GM12878 (cell line): ENCODE results near the gene LRRC15. TPM values are rescaled to one million over a fixed set of nuclear protein-coding genes. Genes with fewer than 3 reads are reported as not detected.

ENCODE experiments used
- ATAC-seq: fragments of 200-7000 bp; cut with Tn5 transposase; 3 replicates; pipeline ENCODE4 v1.9.1; 2020; ENCODE audit warnings: mild to moderate bottlenecking, moderate library complexity
- BruUV-seq: library from RNA; stranded (reverse); fragments of 400-500 nt; replicated peaks from 2 replicates; lab custom pipeline; 2021; lab: Mats Ljungman, UMichigan
- CTCF ChIA-PET: fragments of 300-600 bp; sonication (Branson Sonifier 250); formaldehyde crosslinking; extraction: SDS; loops from one replicate; lab custom pipeline; 2021; ENCODE audit warnings: inconsistent platforms; lab: Yijun Ruan, JAX
- POLR2A ChIA-PET: fragments of 350-600 bp; formaldehyde crosslinking; extraction: SDS; loops from one replicate; lab custom pipeline; 2021; ENCODE audit warnings: inconsistent platforms; lab: Charles Lee
- RAD21 ChIA-PET: fragments of 300-600 bp; sonication (Branson Sonifier 250); formaldehyde crosslinking; loops from one replicate; lab custom pipeline; 2023; ENCODE audit warnings: antibody characterized with exemption; ENCODE audit not compliant: unreplicated experiment; lab: Charles Lee
- SMC1A ChIA-PET: fragments of 300-600 bp; sonication (Branson Sonifier 250); formaldehyde crosslinking; loops from one replicate; lab custom pipeline; 2023; ENCODE audit not compliant: unreplicated experiment, uncharacterized antibody; lab: Charles Lee
- DNase-seq: peaks from one replicate; pipeline ENCODE4 v3.0.0-alpha.2; 2011; ENCODE audit warnings: low read depth, low spot score
- FAIRE-seq: peaks from 3 replicates; lab custom pipeline; 2011; peaks lifted over from hg19 to GRCh38; lab: Jason Lieb, UNC
- H2AFZ ChIP-seq: 2 replicates; pipeline ENCODE4 v1.6.0; 2011; ENCODE audit warnings: low read depth, low read length, control low read depth; ENCODE audit not compliant: control insufficient read depth
- H3K27ac ChIP-seq: 2 replicates; pipeline ENCODE4 v1.5.1; 2011; ENCODE audit warnings: control low read depth; ENCODE audit not compliant: control insufficient read depth, insufficient read depth
- H3K27me3 ChIP-seq, 2 experiments: replicated peaks in 1 of 2; 2 replicates each; pipeline versions ENCODE4 v1.6.0 to v1.6.1; 2011; ENCODE audit warnings: low read length in 1 of 2; ENCODE audit not compliant: control insufficient read depth in 2 of 2, insufficient read depth in 2 of 2
- H3K36me3 ChIP-seq, 2 experiments: 2 replicates each; pipeline ENCODE4 v1.5.1; 2011; ENCODE audit warnings: low read length in 1 of 2; ENCODE audit not compliant: control insufficient read depth in 2 of 2, insufficient read depth in 2 of 2
- H3K4me1 ChIP-seq: 2 replicates; pipeline ENCODE4 v1.6.1; 2011; ENCODE audit warnings: mild to moderate bottlenecking, low read length, moderate library complexity, mixed read lengths; ENCODE audit not compliant: control insufficient read depth, insufficient read depth
- H3K4me2 ChIP-seq: 2 replicates; pipeline ENCODE4 v1.6.0; 2011; ENCODE audit warnings: control low read depth; ENCODE audit not compliant: control insufficient read depth, insufficient read depth
- H3K4me3 ChIP-seq: fragments of 200-600 bp; sonication (generic); 2 replicates; pipeline ENCODE4 v1.5.1; 2016
- H3K79me2 ChIP-seq: 2 replicates; pipeline ENCODE4 v1.6.0; 2011; ENCODE audit warnings: low read length; ENCODE audit not compliant: control insufficient read depth, insufficient read depth
- H3K9ac ChIP-seq: 2 replicates; pipeline ENCODE4 v1.8.0; 2011; ENCODE audit warnings: low read length, control low read depth, mixed read lengths; ENCODE audit not compliant: control insufficient read depth, insufficient read depth
- H3K9me3 ChIP-seq: replicated peaks from 3 replicates; pipeline ENCODE4 v1.5.1; 2011; ENCODE audit warnings: mild to moderate bottlenecking, low read length; ENCODE audit not compliant: control insufficient read depth, insufficient read depth
- H4K20me1 ChIP-seq: 2 replicates; pipeline ENCODE4 v1.6.0; 2011; ENCODE audit not compliant: control insufficient read depth, insufficient read depth
- CBX5 ChIP-seq: sonication (generic); IDR thresholded peaks from 2 replicates; pipeline ENCODE4 v1.6.1; 2016; ENCODE audit warnings: low read depth, moderate library complexity, mild to moderate bottlenecking, inconsistent platforms
- CHD1 ChIP-seq: IDR thresholded peaks from 2 replicates; pipeline ENCODE4 v1.6.1; 2012; ENCODE audit warnings: low read depth, low read length, improper control_type of control experiment
- SUPT20H ChIP-seq: IDR thresholded peaks from 2 replicates; pipeline ENCODE4 v1.6.1; 2011; ENCODE audit warnings: low read depth, mild to moderate bottlenecking, low read length, moderate library complexity, borderline replicate concordance; ENCODE audit not compliant: control insufficient read depth
- ZZZ3 ChIP-seq: IDR thresholded peaks from 2 replicates; pipeline ENCODE4 v1.6.1; 2011; ENCODE audit warnings: low read depth; ENCODE audit not compliant: control insufficient read depth, insufficient read length
- WGBS: methylation state at CpG from one replicate; pipeline ENCODE4 v1.1.6; 2016; ENCODE audit warnings: low lambda C conversion rate; ENCODE audit not compliant: insufficient replicate concordance, insufficient coverage; ENCODE audit errors: missing lambda C conversion rate; 5-methylcytosine and 5-hydroxymethylcytosine counted together
- in situ Hi-C: fragments of 300-500 bp; cut with MboI; formaldehyde crosslinking; loops from 9 replicates; pipeline ENCODE4 v1.14.3; 2018; ENCODE audit warnings: mixed read lengths
- intact Hi-C: fragments of 100-400 bp; cut with micrococcal nuclease; formaldehyde crosslinking; loops from one replicate; pipeline ENCODE4 v1.14.2; 2022; ENCODE audit not compliant: unreplicated experiment
- polyA plus RNA-seq, 11 experiments: library from polyadenylated mRNA; depleted of rRNA in 4 of 11; unstranded in 6 of 11; stranded (reverse) in 5 of 11; fragments of >200 nt; fragmentation: Nextera tagmentation in 4 of 11; fragmentation: Illumina TruSeq in 1 of 11; extraction: Ambion mirVana in 4 of 11; extraction: Trizol in 1 of 11; gene quantifications; 1 replicate in 1 of 11; 2 replicates in 10 of 11; pipeline versions ENCODE4 v1.2.1 to v1.2.3, GENCODE V29; 2011 to 2016; ENCODE audit warnings: inconsistent platforms in 2 of 11, missing spikeins in 2 of 11, low read depth in 1 of 11
- total RNA-seq, 4 experiments: library from RNA; depleted of rRNA in 3 of 4; stranded (reverse); fragments of >200 nt in 3 of 4; fragmentation: Illumina TruSeq in 1 of 4; extraction: Trizol in 1 of 4; gene quantifications; 2 replicates each; pipeline versions ENCODE4 v1.2.1 to v1.2.3, GENCODE V29; 2013 to 2021
- TF ChIP-seq, protein P1 (sequence below): fragments of 450-650 bp; formaldehyde crosslinking; IDR thresholded peaks from 2 replicates; pipeline ENCODE4 v1.4.0; 2020; ENCODE audit warnings: mild to moderate bottlenecking, moderate library complexity
- TF ChIP-seq, protein P2 (sequence below): fragments of 450-650 bp; IDR thresholded peaks from 2 replicates; pipeline ENCODE4 v1.6.1; 2017; ENCODE audit warnings: borderline replicate concordance

LRRC15 gene
- total and polyA plus RNA-seq, 10 of the 15 experiments (the other 5 are each of a cell fraction or from before 2014, with no cell fraction given): not detected

DNA sequence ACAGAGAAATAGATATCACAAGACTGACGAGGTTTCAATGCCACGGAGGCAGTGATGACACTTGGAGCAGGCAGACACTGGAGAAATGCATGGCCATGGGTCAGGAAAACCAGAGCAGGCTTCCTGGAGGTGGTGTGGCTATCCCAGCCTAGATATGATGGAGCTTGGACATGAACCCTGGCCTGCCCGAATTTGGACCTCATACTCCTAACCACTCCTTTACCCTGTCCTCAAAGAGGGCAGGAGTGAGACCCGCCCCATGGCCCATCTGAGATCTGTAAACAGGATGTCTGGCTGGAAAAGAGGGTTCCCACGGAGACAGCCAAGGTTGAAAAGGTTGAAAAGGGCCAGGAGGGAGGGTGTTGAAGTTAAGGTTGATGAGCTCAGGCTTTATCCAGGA is 49.4 kb downstream of the LRRC15 start:
- no peaks in the 10 kb centered on the region for H4K20me1 ChIP-seq
- peaks cover 11% of the 10 kb centered on the region; the same call in 1 of the 3 replicates for H3K9me3 ChIP-seq
- in situ Hi-C loops: no loop called here
- SMC1A ChIA-PET: no interaction called here
- POLR2A ChIA-PET: no interaction called here
- DNase-seq: no peak
- H3K79me2 ChIP-seq: no peaks in the 10 kb centered on the region
- H3K4me3 ChIP-seq: no peak overlapping the region
- no peak overlapping the region for H3K27ac ChIP-seq
- no peaks in the 10 kb centered on the region for H3K36me3 ChIP-seq
- FAIRE-seq: no peak
- no peak overlapping the region for H3K9ac ChIP-seq
- H2AFZ ChIP-seq: no peak overlapping the region
- 15% methylated on average over 5 of the region's 5 CpGs for WGBS
- RAD21 ChIA-PET: no interaction called here
- TF ChIP-seq CBX5 (no peak), ZZZ3 (no peak)
- H3K4me1 ChIP-seq: peaks cover 7% of the 10 kb centered on the region
- no TSS peak for BruUV-seq
- CTCF ChIA-PET: interaction anchor here (1.0 kb wide), 1 partner anchor 467 kb away, joined by 3 read pairs; no protein-coding TSS in a partner anchor
- no peaks in the 10 kb centered on the region for H3K27me3 ChIP-seq
- no peak for ATAC-seq
- intact Hi-C loops: no loop called here
- no peak overlapping the region for H3K4me2 ChIP-seq

DNA sequence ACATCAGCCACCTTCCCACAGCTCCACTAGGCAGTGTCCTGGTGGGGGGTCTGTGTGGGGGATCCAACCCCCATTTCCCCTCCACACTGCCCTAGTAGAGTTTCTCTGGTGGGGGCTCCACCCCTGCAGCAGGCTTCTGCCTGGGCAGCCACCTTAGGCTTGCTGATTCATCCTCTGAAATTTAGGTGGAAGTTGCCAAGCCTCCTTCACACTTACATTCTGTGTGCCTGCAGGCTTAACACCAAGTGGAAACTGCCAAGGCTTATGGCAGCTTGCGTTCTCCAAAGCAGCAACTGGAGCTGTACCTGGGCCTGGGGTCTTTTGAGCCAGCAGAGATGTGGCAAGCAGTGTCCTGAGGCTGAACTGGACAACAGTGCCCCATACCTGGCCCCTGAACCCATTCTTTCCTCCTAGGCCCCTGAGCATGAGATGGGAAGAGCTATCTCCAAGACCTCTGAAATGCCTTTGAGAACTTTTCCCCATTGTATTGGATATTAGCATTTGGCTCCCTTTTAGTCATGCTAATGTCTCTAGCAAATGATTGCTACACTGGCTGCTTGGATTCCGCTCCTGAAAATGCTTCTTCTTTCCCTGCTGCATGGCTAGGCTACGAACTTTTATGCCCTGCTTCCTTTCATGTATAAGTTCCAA is 50.9 kb downstream of the LRRC15 start:
- RAD21 ChIA-PET: no interaction called here
- intact Hi-C loops: loop anchor here (10.0 kb wide), 1 partner anchor 344 kb away; no protein-coding TSS in a partner anchor

More for the DNA sequence above, 50.9 kb downstream of the LRRC15 start:
- ATAC-seq (no peak), DNase-seq (no peak), FAIRE-seq (no peak)
- no peak overlapping the region for H3K4me3 ChIP-seq
- H3K27me3 ChIP-seq: no peaks in the 10 kb centered on the region
- H3K9ac ChIP-seq: no peak overlapping the region
- in situ Hi-C loops: loop anchor here (5.0 kb wide), 1 partner anchor 531 kb away; no protein-coding TSS in a partner anchor
- no peak overlapping the region for H3K4me2 ChIP-seq
- H3K9me3 ChIP-seq: peaks cover 11% of the 10 kb centered on the region; the same call in 1 of the 3 replicates
- no peak overlapping the region for H2AFZ ChIP-seq
- no peaks in the 10 kb centered on the region for H3K36me3 ChIP-seq
- no peak for TF ChIP-seq SUPT20H
- TF ChIP-seq, protein P1, sequence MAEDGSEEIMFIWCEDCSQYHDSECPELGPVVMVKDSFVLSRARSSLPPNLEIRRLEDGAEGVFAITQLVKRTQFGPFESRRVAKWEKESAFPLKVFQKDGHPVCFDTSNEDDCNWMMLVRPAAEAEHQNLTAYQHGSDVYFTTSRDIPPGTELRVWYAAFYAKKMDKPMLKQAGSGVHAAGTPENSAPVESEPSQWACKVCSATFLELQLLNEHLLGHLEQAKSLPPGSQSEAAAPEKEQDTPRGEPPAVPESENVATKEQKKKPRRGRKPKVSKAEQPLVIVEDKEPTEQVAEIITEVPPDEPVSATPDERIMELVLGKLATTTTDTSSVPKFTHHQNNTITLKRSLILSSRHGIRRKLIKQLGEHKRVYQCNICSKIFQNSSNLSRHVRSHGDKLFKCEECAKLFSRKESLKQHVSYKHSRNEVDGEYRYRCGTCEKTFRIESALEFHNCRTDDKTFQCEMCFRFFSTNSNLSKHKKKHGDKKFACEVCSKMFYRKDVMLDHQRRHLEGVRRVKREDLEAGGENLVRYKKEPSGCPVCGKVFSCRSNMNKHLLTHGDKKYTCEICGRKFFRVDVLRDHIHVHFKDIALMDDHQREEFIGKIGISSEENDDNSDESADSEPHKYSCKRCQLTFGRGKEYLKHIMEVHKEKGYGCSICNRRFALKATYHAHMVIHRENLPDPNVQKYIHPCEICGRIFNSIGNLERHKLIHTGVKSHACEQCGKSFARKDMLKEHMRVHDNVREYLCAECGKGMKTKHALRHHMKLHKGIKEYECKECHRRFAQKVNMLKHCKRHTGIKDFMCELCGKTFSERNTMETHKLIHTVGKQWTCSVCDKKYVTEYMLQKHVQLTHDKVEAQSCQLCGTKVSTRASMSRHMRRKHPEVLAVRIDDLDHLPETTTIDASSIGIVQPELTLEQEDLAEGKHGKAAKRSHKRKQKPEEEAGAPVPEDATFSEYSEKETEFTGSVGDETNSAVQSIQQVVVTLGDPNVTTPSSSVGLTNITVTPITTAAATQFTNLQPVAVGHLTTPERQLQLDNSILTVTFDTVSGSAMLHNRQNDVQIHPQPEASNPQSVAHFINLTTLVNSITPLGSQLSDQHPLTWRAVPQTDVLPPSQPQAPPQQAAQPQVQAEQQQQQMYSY (CRISPR knock-in tag): no peak
- TF ChIP-seq, protein P2, sequence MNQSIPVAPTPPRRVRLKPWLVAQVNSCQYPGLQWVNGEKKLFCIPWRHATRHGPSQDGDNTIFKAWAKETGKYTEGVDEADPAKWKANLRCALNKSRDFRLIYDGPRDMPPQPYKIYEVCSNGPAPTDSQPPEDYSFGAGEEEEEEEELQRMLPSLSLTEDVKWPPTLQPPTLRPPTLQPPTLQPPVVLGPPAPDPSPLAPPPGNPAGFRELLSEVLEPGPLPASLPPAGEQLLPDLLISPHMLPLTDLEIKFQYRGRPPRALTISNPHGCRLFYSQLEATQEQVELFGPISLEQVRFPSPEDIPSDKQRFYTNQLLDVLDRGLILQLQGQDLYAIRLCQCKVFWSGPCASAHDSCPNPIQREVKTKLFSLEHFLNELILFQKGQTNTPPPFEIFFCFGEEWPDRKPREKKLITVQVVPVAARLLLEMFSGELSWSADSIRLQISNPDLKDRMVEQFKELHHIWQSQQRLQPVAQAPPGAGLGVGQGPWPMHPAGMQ: no peak
- TF ChIP-seq CHD1: no peak
- POLR2A ChIA-PET: interaction anchor here (0.6 kb wide), 2 partner anchors 89 to 187 kb away, joined by 3 read pairs; no protein-coding TSS in a partner anchor
- no peaks in the 10 kb centered on the region for H3K79me2 ChIP-seq
- SMC1A ChIA-PET: interaction anchor here (1.3 kb wide), 1 partner anchor 188 kb away, joined by 3 read pairs; no protein-coding TSS in a partner anchor
- no TSS peak for BruUV-seq
- WGBS: 27% methylated on average over 3 of the region's 3 CpGs
- H4K20me1 ChIP-seq: no peaks in the 10 kb centered on the region
- CTCF ChIA-PET: interaction anchor here (0.7 to 4.2 kb wide), 2 partner anchors 25 to 538 kb away, joined by 3 to 53 read pairs; no protein-coding TSS in a partner anchor
- H3K27ac ChIP-seq: no peak overlapping the region
- peaks cover 6% of the 10 kb centered on the region for H3K4me1 ChIP-seq
